SW 1271 (cell line): Measurements from ENCODE around the gene KIAA1755.
A peak's percentile ranks its signal among the peaks of the same experiment; 100 is the strongest.

Experiments
- DNase-seq, 2 experiments: peaks; one replicate each; lab custom pipeline; 2025; lab: John Stamatoyannopoulos, UW

KIAA1755 gene

GRCh38 chr20:38180781-38181180 lies 79.8 kb downstream of the KIAA1755 start:
- no peak for DNase-seq

GRCh38 chr20:38179846-38180245 lies 80.7 kb downstream of the KIAA1755 start:
- DNase-seq = no peak

GRCh38 chr20:38178581-38178980 lies 82.0 kb downstream of the KIAA1755 start:
- DNase-seq = no peak

- no peak for DNase-seq
These were observed 82.5 kb downstream of the KIAA1755 start for GRCh38 chr20:38178065-38178491.

- no peak for DNase-seq
These were observed 83.3 kb downstream of the KIAA1755 start for GRCh38 chr20:38177201-38177600.

GRCh38 chr20:38175304-38176180 lies 85.0 kb downstream of the KIAA1755 start:
- DNase-seq = no peak

- peak; percentile 65 to 85 for DNase-seq
These were observed 87.0 kb downstream of the KIAA1755 start for GRCh38 chr20:38173237-38174156.

GRCh38 chr20:38172408-38172807 lies 88.1 kb downstream of the KIAA1755 start:
- peak in 1 of 2 experiments; percentile 60 for DNase-seq

- DNase-seq = no peak
These were observed 88.9 kb downstream of the KIAA1755 start for GRCh38 chr20:38171675-38172043.

- no peak for DNase-seq
These were observed 89.5 kb downstream of the KIAA1755 start for GRCh38 chr20:38170826-38171674.

GRCh38 chr20:38170219-38170825 lies 90.2 kb downstream of the KIAA1755 start:
- no peak for DNase-seq

GRCh38 chr20:38169636-38170193 lies 90.8 kb downstream of the KIAA1755 start:
- no peak for DNase-seq

- DNase-seq = no peak
These were observed 91.5 kb downstream of the KIAA1755 start for GRCh38 chr20:38168791-38169589.

GRCh38 chr20:38167851-38168760 lies 92.4 kb downstream of the KIAA1755 start:
- DNase-seq = peak; percentile 97 to 98

- DNase-seq = no peak
These were observed 93.1 kb downstream of the KIAA1755 start for GRCh38 chr20:38167328-38167850.

GRCh38 chr20:38166703-38167233 lies 93.8 kb downstream of the KIAA1755 start:
- no peak for DNase-seq

- DNase-seq = no peak
These were observed 94.4 kb downstream of the KIAA1755 start for GRCh38 chr20:38165966-38166702.
